KBM-7 (cell line): ENCODE results near the gene WNT11.

ENCODE experiments used
- DNase-seq: peaks from one replicate; pipeline ENCODE4 v3.0.0-alpha.2; 2015
- in situ Hi-C: fragments of 300-500 bp; cut with MboI; formaldehyde crosslinking; loops from 2 replicates; pipeline ENCODE4 v1.14.3; 2020; ENCODE audit warnings: low sequenced_read_pairs, low pct_unique_long_range_greater_than_20kb, mixed read lengths

WNT11 gene

DNA sequence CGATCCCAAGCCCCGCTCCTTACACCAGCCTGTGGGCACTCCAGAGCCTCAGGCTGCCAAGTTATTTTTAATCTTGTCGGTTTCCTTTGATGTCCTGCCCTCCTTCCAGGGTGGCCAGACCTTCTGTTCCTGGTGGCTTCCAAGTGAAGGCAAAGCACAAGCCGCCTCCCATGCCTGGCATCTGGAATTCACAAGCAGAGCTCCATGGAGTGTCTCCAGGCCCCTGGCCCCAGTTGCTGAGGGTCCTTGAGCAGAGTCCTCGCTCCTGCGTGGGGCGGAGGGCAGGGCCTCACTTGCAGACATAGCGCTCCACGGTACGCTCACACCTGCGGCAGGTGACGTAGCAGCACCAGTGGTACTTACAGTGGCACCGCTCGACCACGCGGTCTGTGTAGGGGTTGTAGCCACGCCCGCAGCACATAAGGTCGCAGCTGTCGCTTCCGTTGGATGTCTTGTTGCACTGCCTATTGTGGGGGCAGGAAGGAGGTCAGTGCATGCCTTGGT is 19.5 kb downstream of the WNT11 start:
- DNase-seq = no peak

DNA sequence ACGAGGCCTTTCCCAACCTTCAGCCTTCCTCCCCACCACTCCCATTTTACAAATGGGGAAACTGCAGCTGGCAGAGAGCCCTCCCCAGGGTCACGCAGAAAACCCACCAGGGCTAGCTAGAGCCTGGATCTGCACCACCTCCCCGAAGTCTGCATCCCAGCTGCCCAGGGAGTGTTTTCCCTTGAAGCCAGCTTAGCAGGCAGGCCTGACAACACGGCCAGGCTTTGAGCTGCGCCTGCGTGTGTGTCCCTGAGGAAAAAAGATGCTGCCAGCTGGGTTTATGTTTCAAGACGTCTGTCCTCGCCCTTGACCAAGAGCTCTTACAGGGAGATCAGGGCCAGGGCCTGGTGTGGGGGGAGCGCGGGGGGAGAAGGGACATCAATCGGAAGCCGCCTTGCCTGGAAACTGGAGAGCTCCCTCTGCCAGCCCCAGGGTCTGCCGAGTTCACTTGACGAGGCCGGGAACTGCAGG is 20.3 kb downstream of the WNT11 start:
- no peak for DNase-seq
- in situ Hi-C loops = no loop called here

More for the DNA sequence above, 19.5 kb downstream of the WNT11 start:
- in situ Hi-C loops = no loop called here

DNA sequence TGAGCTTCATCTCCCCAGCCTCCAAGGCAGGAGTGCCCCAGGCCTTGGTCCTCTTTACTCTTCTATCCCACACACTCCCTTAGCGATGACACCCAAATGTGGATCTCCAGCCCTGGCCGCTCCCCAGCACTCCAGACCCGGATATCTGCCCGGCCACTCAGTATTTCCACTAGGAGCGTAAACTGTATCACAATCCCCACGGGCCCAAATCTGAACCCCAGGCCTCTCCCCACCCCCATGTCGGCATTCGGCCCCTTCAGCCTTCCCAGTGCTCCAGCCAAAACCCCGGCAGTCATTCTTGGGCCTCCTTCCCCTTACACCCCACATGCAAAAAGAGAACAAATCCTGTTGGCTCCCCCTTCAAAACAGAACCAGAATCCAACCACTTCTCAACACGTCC is 20.8 kb downstream of the WNT11 start:
- in situ Hi-C loops = no loop called here
- DNase-seq = no peak

DNA sequence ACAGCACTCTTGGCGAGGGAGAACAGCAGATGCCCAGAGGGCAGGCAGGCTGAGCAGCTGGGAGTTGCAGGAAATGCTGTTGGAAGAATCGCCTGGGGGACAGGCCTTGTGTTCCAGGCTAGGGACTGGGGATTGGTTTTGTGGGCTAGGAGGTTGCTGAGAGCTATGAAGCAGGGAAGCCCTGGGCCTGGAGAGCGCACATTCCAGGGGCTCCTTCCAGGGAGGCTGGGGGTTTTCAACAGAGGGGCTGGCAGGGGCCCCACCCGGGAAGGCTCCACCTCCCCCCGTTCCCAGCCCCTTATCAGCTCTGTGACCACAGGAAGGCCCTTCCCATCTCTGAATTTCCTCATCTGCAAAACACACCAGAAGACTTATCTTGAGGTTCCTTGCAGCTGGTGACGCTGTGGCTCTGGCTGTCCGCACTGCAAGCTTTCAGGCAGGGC is 21.7 kb downstream of the WNT11 start:
- in situ Hi-C loops = no loop called here
- no peak for DNase-seq

DNA sequence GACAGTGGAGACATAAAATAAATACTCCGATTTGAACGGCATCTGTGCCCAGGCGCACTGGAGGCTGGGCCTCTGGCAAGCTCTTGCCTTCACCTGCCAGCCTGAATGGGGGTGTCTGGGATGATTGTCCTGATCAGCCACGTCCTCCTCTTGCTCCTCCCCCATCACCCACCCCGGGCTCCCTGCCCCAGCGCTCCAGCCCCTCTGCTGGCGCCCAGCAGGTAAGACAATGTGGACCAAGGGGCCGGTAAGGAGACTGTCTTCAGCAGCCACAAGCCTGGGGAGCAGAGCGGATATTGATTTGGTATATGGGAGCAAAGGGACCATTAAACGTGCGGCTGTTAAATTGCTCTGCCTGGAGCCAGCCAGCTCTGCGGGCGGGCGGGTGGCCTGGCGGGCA is 24.9 kb downstream of the WNT11 start:
- DNase-seq = no peak
- in situ Hi-C loops = no loop called here

DNA sequence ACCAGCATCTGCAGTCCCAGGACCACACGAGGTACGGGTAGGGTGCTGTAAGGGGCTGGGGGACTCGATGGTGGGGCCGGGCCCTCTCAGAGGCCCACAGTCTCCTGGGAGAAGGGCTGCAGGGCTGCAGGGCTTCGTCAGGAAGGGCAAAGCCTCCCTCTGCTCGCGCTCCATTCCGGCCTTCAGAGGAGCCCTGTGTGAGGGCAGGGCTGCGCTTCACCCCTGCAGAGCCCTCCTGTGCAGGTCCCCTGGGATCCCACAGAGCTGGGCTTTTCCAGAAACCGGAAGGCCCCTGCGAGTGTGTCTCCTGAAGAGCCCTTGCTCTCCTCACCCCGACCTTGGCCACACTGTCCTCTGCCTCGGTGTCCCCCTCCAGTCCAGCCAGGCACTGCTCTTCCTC is 27.2 kb downstream of the WNT11 start:
- in situ Hi-C loops = no loop called here
- no peak for DNase-seq

DNA sequence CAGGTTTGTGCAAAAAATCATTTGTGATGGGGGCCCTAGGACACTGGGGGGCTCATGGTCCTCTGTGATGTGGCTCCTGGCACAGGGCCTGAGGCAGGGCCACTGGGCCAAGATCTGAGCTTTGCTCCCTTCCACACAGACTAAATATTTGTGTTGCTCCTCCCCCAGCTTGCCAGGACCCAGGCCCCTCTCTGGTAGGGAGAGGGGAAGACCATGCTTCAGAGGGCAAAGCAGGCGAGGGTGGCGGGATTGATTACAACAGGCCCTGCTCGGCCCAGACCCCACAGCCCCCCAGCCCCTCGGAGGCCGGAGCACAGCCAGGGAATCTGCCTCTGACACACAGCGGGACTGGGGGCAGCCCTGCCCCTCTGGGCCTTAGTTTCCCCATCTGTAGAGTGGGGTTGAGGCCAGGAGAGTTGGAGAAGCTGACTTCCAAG is 29.0 kb downstream of the WNT11 start:
- DNase-seq = no peak
- in situ Hi-C loops = no loop called here

DNA sequence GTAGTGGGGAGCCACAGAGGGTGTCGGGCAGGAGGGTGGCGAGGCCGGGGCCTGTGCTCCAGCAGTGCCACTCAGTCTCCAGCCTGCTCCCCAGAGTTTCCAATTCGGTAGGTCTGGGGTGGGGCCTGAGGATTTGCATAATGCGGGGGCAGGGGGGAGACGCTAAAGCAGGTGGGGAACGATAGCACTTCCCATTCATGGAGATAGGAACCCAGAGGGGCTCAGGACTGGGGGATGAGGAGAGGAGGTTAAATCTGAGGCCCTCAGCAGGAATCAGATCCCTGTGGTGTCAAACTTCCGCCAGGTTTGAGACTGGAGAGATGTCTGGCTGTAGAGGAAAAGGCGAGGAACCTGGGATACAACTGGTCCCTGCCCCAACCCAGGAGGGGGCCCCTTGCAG is 29.8 kb downstream of the WNT11 start:
- in situ Hi-C loops = no loop called here
- no peak for DNase-seq

DNA sequence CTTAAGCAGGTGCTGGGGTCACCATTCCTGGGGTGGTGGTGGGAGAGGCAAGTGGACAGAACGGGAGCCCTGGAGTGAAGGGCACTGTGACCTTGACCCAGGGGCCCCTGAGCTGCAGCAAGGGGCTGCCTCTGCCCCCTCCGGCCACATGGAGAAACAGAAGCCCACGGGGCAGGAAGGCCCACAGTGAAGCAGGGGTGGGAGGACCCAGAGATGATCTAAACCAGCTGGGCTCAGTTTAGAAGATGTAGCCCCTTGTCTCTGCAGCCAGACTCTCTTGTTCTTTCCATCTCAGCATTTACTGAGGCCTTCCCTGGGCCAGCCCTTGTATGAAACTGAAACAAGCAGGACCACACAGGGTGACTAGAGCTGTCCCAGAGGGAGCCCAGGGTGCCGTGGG is 30.5 kb downstream of the WNT11 start:
- in situ Hi-C loops = no loop called here
- no peak for DNase-seq

DNA sequence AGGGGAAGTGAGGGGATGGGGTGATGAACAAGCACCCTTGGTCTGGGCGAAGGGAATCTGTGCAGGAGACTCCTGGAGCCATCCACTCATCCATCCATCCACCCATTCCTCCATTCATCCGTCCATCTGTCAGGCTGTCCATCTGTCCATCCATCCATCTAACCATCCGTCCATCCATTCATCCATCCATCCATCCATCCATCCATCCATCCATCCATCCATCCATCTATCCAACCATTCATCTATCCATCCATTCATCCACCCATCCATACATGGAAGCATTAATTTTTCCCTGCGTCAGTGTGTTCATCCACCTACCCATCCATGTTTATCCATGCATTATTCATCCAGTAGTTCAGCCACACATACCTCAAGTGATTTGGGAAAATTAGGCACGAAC is 32.0 kb downstream of the WNT11 start:
- in situ Hi-C loops = no loop called here
- no peak for DNase-seq

DNA sequence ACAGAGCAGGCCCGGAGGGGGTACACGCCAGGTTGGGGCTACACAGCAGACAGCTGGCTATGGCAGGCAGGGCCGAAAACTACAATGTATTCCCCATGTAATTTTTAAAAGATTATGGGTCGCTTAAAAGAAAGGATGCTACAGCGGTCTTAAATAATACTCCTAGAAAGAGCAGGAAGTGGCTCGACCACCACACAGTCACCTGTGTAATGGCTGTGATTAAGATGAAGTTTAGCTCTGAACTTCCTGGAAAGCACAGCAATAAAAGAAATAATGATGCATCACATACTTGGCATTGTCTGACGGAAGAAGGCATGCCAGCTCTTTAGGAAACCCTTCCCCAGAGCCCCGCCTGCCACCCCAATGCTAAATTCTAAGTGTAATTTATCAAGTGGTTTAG is 32.6 kb downstream of the WNT11 start:
- in situ Hi-C loops = no loop called here
- no peak for DNase-seq

DNA sequence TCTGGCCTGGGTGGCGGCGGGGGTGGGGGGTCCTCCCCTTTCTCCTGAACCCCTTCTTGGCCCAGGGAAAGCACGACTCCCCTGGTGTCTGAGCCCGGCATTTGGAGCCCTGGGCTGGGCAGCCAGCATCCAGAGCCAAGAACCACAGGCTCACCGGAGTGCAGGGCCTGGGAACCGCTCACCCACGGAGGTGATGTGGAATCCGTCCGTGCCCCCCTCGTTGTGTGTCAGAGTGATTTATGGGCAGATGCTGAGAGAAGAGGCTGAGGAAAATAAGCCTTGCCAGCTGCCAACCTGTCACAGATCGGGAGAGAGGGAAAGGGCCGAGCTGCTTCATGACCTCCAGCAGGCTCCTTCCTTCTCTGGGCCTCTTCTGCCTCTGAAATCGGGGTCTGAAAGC is 33.7 kb downstream of the WNT11 start:
- no peak for DNase-seq

DNA sequence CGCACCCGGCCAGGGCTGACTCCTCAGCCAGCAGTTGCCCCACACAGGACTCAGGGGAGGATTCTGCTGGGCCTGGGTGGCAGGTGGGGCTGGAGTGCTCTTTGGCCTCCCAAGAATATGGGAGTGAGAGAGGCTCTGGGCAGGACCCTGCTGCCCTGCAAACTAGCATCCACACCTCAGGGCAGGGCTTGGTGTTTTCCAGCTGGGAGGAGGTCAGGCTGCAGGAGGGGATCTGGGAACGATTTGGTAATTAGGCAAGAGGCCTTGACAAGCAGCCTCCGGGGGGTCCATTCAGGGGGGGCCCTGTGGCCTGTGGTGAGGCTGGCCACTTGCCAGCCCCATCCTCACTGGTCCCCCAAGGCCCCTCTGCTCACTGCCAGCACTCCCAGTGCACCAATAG is 35.8 kb downstream of the WNT11 start:
- DNase-seq = no peak
- in situ Hi-C loops = no loop called here

More for the DNA sequence above, 33.7 kb downstream of the WNT11 start:
- in situ Hi-C loops = no loop called here

DNA sequence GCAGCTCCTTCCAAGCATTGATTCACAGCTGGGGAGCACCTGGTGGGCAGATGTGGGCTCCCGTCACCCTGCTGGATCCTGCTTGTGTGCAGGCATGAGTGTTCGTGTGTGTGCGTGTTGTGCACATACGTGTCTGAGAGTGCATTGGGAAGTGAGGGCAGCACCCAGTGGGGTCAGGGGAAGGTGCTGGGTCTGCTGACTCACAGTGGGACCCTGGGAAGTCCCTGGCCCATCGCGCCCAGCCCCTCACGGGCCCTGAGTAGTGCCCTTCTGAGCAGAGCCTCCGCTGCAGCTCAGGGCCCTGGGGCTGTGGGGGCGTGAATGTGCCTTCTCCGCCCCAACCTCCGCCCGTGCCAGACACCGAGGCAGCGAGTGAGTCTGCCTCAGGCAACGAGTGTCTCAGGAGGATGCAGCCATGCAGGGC is 36.8 kb downstream of the WNT11 start:
- DNase-seq = no peak
- in situ Hi-C loops = no loop called here

DNA sequence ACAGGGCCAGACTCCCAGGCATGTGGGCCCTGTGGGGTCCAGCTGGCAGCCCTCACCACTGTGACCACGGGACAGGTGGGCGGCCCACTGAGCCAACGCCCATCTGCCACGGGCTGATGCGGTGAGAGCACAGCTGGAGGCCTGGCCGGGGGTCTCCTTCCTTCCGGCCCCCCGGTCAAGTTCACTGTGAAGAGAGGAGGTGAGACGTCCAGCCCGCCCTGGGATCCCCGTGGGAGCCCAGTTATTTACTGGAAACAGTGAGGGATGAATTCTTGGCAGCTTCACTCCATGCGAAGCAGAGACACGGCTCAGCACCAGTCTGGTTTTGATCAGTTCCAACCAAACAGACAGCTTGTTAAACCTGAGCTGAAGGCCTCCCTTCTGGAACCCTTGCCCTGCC is 38.7 kb downstream of the WNT11 start:
- DNase-seq = no peak
- in situ Hi-C loops = no loop called here

DNA sequence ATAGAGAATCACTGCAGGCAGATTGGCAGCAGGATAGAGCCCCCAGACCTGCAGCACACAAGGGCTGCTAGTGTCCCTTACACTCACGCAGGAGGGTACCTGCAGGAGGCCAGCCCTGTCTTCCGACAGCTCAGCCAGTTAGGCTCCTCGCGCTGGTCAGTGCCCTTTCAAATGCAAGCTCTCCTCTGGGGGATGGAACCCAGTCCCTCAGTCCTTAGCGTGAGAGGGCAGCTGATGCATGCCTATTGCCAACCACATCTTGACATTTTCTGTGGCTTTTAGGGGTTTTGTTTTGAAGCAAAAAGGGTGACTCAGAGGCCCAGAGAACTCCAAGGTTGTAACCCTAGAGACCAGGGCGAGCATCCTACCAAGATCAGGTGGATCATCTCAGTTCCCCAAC is 40.0 kb downstream of the WNT11 start:
- DNase-seq = no peak
- in situ Hi-C loops = no loop called here

DNA sequence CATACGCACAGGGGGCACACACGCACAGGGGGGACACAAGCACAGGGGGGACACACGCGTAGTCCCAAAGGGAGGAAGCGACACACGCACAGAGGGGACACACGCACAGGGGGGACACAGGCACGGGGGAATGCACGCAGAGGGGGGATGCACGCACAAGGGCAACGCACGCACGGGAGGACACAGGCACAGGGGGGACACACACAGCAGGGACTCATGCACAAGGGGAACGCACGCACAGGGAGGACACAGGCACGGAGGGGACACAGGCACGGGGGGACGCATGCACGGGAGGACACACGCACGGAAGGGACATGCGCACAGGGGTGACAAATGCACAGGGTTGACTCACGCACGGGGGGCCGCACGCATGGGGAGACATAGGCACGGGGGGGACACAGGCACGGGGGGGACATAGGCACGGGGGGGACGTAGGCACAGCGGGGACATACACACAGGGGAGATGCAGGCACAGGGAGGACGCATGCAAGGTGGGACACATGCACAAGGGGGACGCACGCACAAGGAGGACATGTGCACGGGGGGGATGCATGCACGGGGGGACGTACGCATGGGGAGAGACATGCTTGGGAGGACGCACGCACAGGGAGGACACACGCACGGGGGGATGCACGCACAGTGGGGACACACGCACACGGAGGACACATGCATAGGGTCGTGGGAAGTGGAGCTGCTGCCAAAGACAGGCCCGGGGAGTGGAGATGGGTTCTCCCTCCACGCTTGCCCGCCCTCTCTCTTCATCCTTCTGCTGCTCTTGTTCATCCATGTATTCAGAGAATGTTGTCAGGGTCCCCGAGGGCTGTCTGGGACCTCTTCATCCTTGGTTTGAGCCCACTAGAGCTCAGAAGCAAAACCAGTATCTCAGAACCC is 41.2 kb downstream of the WNT11 start:
- in situ Hi-C loops = no loop called here
- DNase-seq = no peak

DNA sequence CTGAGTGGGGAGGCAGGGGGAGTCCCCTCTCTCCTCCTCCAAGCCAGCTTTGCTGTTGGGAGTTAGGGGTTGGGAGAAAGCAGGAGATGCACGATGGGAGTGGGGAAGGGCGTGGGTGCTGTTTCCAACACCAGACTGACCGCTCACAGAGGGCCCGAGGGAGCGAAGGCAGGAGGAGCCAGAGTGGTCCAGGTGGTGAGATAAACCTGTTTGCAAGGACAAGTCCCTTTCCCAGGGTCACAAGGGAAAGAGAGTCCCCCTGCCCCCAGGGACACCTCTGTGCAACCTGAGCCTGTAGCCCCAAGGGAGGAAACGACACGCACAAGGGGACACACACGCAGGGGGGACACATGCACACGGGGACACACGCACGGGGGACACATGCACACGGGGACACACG is 42.2 kb downstream of the WNT11 start:
- DNase-seq = no peak
- in situ Hi-C loops = no loop called here

DNA sequence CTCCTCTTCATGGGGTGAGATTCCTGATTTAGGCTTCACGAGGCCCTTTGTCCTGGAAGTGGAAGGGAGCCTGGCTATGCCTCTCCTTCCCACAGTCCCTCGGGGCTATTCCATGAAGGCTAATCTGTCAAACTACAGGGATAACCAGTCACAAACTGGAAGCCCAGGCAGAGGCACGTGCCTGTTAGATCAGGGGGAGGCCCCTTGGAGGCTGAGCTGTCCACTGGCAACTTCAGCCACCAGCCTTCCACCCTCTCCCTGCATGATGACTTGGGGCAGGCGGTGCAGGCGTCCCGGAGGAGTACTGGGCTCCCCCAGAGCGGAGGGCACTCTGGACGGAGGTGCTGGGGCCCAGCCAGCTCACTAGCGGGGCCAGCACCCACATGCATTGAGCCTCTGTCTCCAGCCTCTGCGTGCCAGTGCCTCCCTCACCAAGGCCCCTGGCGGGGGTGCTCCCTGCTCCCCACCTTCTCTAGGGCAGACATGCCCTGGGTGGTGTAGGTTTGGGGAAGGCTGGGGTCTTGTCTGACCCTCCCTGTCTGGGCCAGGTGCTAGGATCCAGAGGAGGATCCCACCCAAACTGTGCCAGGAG is 42.9 kb downstream of the WNT11 start:
- DNase-seq = no peak
- in situ Hi-C loops = no loop called here
